Lower leg skin (tissue), 3 donors: ENCODE data around the gene SDK1.

Experiments
- POLR2A ChIP-seq, 2 donors: fragments of 450-650 bp; IDR thresholded peaks; one replicate each; pipeline ENCODE4 v1.6.1; 2016 to 2017; ENCODE audit warnings: antibody characterized with exemption in 2 of 2, mild to moderate bottlenecking in 1 of 2, moderate library complexity in 1 of 2
- TF ChIP-seq, protein P1 (sequence below), 3 donors: fragments of 450-650 bp; IDR thresholded peaks; one replicate each; pipeline ENCODE4 v1.5.1; 2016; ENCODE audit warnings: antibody characterized with exemption in 3 of 3, mild to moderate bottlenecking in 3 of 3, moderate library complexity in 2 of 3

DNA sequence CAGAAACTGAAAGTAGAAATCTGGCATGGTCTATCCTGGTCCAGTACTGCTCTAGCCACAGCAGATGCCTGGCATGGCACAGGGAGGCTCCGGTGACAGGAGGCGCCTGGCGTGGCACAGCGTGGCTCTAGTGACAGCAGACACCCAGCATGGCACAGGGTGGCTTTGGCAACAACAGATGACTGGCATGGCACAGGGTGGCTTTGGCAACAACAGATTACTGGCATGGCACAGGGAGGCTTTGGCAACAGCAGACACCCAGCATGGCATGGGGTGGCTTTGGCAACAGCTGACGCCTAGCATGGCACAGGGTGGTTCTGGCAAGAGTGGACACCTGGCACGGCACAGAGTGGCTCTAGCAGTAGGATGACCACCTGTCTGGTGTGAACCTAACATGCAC lies 900.5 kb downstream of the SDK1 start:
- TF ChIP-seq POLR2A (IDR thresholded peaks at IDR 0.05), result no peak
- TF ChIP-seq, protein P1, sequence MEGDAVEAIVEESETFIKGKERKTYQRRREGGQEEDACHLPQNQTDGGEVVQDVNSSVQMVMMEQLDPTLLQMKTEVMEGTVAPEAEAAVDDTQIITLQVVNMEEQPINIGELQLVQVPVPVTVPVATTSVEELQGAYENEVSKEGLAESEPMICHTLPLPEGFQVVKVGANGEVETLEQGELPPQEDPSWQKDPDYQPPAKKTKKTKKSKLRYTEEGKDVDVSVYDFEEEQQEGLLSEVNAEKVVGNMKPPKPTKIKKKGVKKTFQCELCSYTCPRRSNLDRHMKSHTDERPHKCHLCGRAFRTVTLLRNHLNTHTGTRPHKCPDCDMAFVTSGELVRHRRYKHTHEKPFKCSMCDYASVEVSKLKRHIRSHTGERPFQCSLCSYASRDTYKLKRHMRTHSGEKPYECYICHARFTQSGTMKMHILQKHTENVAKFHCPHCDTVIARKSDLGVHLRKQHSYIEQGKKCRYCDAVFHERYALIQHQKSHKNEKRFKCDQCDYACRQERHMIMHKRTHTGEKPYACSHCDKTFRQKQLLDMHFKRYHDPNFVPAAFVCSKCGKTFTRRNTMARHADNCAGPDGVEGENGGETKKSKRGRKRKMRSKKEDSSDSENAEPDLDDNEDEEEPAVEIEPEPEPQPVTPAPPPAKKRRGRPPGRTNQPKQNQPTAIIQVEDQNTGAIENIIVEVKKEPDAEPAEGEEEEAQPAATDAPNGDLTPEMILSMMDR (IDR thresholded peaks at IDR 0.05), result no peak
